ENCODE results near the gene KRTAP5-11. TPM values are rescaled to one million over a fixed set of nuclear protein-coding genes. Genes with fewer than 3 reads are reported as not detected.

The KRTAP5-11 gene
- total and polyA plus RNA-seq, 2 of the 8 experiments (the other 6 are each of a cell fraction or from before 2014, with no cell fraction given) = not detected

GRCh38 chr11:71535825-71536224 lies 46.9 kb downstream of the KRTAP5-11 start:
- no peaks in the 10 kb centered on the region for H3K79me2 ChIP-seq (ENCODE audit: control insufficient read depth in 1 of 2, insufficient read depth in 2 of 2, low read length in 2 of 2)
- no peak overlapping the region for H2BK15ac ChIP-seq (ENCODE audit: low read length)
- no peak overlapping the region for H2AFZ ChIP-seq (ENCODE audit: low read length)
- H3K18ac ChIP-seq (ENCODE audit: extremely low read depth, low read length) = no peak overlapping the region
- 90% methylated on average over 9 of the region's 9 CpGs; no CpG with 5 or more reads in 1 of the 2 experiments for WGBS, 2 experiments (ENCODE audit: extremely low coverage in 1 of 2, insufficient coverage in 1 of 2, insufficient read length in 1 of 2, insufficient replicate concordance in 2 of 2, low coverage in 1 of 2, low lambda C conversion rate in 2 of 2, missing lambda C conversion rate in 1 of 2)
- no peaks in the 10 kb centered on the region for H3K4me1 ChIP-seq (replicated peaks in 1 of 4; ENCODE audit: control insufficient read depth in 3 of 4, insufficient read depth in 4 of 4, low read length in 3 of 4)
- no peak overlapping the region for H2BK20ac ChIP-seq (ENCODE audit: low read length)
- no peaks in the 10 kb centered on the region; the same call in 1 of the 2 replicates for H3K23me2 ChIP-seq (ENCODE audit: low read depth, low read length)
- no peak for FAIRE-seq
- no peak overlapping the region for H2BK12ac ChIP-seq (ENCODE audit: low read depth, low read length)
- H2BK5ac ChIP-seq (ENCODE audit: low read depth, low read length) = no peak overlapping the region
- no peak overlapping the region for H3K4me2 ChIP-seq (ENCODE audit: insufficient read depth in 1 of 2, low read depth in 2 of 2, low read length in 2 of 2)
- ChIA-PET POLR2A (ENCODE audit: partially characterized antibody) (no interaction called here), CTCF (ENCODE audit: partially characterized antibody) (no interaction called here)
- H3K27ac ChIP-seq (ENCODE audit: low read depth, low read length) = no peak overlapping the region
- H3K9ac ChIP-seq (replicated peaks in 1 of 4; ENCODE audit: extremely low read depth in 1 of 4, low read depth in 3 of 4, low read length in 3 of 4) = no peak overlapping the region
- H4K8ac ChIP-seq (ENCODE audit: extremely low read depth, insufficient read depth, low read length) = no peak overlapping the region
- no peak overlapping the region for H3K23ac ChIP-seq (ENCODE audit: insufficient read length)
- H3K79me1 ChIP-seq (ENCODE audit: low read depth, low read length) = no peaks in the 10 kb centered on the region
- no peak overlapping the region for H2BK120ac ChIP-seq (replicated peaks; ENCODE audit: low read depth, low read length)
- H4K91ac ChIP-seq (replicated peaks; ENCODE audit: insufficient read length, low read length) = no peak overlapping the region
- H3K56ac ChIP-seq (replicated peaks; ENCODE audit: insufficient read length, low read depth, low read length) = no peak overlapping the region
- DNase-seq (ENCODE audit: low read depth in 1 of 2, low spot score in 2 of 2) = no peak
- H3K4me3 ChIP-seq (ENCODE audit: extremely low read depth in 1 of 4, insufficient read depth in 2 of 4, low read depth in 3 of 4, low read length in 4 of 4) = no peak overlapping the region
- no peak overlapping the region for H2AK5ac ChIP-seq (ENCODE audit: low read depth, low read length)
- H3K14ac ChIP-seq (ENCODE audit: insufficient read length) = no peak overlapping the region
- H4K20me1 ChIP-seq (replicated peaks in 1 of 2; ENCODE audit: control insufficient read depth in 1 of 2, insufficient read depth in 2 of 2, low read length in 2 of 2) = no peaks in the 10 kb centered on the region
- H3K36me3 ChIP-seq (ENCODE audit: control insufficient read depth in 2 of 4, insufficient read depth in 4 of 4, low read length in 3 of 4) = no peaks in the 10 kb centered on the region
- H3K9me3 ChIP-seq (ENCODE audit: insufficient read depth in 2 of 2, low read depth in 1 of 2, low read length in 1 of 2) = no peaks in the 10 kb centered on the region
- H4K5ac ChIP-seq (ENCODE audit: insufficient read length, low read depth, low read length) = no peak overlapping the region
- H3K27me3 ChIP-seq (replicated peaks in 1 of 4; ENCODE audit: control insufficient read depth in 3 of 4, extremely low read depth in 1 of 4, insufficient read depth in 3 of 4, low read length in 3 of 4) = no peaks in the 10 kb centered on the region
- H3K4ac ChIP-seq (replicated peaks; ENCODE audit: insufficient read length, low read depth, low read length) = no peak overlapping the region
- no peak for TF ChIP-seq ATF2 (IDR thresholded peaks at IDR 0.05; ENCODE audit: low read length)
- TF ChIP-seq RNF2 (IDR thresholded peaks at IDR 0.05; ENCODE audit: borderline replicate concordance, low read depth, low read length, missing control alignments, poor library complexity, severe bottlenecking) = no peak
- no peak for TF ChIP-seq ATF3 (IDR thresholded peaks at IDR 0.05; ENCODE audit: insufficient read depth, low read depth, low read length)
- no peak for TF ChIP-seq RXRA (IDR thresholded peaks at IDR 0.05; ENCODE audit: insufficient read depth, low read depth, low read length)
- TF ChIP-seq CTCF (IDR thresholded peaks at IDR 0.05; ENCODE audit: control extremely low read depth in 1 of 3, insufficient read depth in 1 of 3, low read depth in 1 of 3, low read length in 3 of 3) = no peak
- no peak for TF ChIP-seq SIRT6 (IDR thresholded peaks at IDR 0.05; ENCODE audit: low read length)
- no peak for TF ChIP-seq JUND (IDR thresholded peaks at IDR 0.05; ENCODE audit: low read length)
- TF ChIP-seq RAD21 (IDR thresholded peaks at IDR 0.05 in 1 of 2, conservative IDR thresholded peaks at IDR 0.05 in 1 of 2; ENCODE audit: low read depth in 2 of 2, low read length in 2 of 2) = no peak

All from H1 (cell line).